CD4-positive, alpha-beta T cell treated with Interleukin-2 at 100 ng/mL for 4 hours (primary cell): ENCODE measurements around the gene SLC25A47.

Experiments used
- DNase-seq: peaks from one replicate; pipeline ENCODE4 v3.0.0-alpha.2; 2020; ENCODE audit warnings: low spot score

Gene SLC25A47

DNA sequence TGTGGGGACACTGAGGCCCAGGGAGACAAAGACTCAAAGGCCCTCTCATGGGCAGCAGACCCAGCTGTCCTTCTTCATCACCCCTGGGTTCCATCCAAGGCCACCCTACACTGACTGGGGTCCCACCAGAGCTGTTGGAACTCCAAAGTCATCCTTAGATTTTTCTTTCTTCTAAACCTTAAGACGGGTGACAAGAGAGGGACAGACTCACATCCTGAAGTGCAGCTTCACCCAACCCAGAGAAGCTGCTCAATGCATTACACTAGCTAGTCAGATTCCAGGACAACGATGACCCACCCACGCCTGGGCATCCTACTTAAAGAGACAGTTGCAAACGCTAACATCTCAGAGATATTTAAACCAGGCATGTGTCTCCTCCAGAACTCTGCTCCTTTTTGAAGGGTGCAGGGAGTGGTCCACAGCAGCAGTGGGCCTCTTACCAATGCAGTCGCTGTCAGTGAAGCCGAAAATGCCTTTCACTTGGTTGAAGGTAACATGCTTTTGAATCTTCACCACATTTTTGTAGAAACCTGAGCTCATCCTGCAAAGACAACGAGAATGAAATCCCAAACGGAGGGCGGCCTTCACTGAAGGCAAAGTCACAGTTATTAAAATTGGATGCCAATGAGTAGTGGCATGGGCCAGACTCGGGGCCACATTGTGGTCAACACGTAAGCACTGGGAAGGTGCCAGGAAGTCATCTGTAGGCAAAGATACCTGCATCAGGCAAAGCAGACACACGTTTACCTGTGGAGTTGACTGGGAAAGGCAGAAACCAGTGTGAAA, 23.4 kb downstream of the SLC25A47 start:
- DNase-seq = no peak

DNA sequence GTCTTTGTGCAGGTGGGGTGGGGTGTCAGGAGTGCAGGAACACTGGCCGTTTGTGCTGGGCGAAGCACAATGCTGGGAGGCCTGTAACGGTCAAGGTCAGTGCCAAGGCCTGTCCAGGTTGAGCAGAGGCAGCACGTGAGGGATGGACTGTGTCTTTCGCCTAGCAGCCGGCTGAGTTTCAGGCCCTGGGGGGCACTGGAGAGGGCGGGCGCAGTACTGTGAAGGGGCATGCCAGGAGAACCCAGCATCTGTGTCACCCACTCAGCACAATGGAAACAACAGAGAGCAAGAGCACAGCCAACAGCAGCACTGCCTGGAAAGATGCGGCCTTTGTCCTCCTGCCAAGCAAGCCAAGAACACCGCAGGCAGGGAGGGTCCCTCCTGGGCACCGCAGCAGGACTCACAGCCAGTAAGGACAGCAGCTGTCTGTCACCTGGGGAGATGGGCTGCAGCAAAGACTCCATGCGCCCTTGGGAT, 25.2 kb downstream of the SLC25A47 start:
- DNase-seq = no peak

DNA sequence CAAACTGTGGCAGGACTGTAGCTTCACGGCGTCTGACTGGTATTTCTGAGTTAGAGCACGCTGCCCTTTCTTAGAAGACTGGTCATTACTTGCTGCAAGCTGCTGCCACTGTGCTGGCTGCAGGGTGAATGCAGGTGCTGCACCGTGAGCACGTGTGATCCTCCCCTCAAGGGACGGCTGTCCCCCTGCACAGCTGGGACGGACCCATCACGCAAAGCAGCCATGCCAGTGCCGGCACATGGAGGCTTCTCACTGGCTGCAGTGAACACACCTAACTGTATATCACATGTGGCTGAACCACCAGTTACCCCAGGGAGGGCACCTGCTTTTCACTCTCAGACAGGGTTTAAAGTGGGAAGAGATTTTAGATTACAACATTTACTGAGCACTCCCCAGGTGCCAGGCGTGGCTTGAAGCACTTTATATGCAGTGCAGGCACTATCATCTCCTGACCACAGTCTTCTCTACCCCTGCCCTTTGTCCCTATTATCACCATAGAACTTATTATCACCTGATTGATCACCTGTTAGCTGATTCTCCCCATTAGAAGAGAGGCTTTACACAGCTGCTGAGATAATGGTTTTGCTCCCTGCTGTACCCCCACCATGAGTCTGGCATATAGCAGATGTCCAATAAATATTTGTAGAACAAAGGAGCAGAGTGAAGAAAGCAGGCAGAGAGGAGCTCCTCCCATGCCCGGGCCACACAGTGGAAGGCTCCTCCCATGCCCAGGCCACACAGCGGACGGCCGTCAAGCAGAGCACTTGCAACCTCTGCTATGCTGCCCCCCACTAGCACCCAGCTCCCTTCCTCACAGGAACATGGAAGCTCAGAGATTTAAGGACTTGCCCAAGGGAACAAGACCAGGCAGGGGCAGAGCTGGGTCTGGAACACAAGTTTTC, 25.9 kb downstream of the SLC25A47 start:
- DNase-seq = no peak

DNA sequence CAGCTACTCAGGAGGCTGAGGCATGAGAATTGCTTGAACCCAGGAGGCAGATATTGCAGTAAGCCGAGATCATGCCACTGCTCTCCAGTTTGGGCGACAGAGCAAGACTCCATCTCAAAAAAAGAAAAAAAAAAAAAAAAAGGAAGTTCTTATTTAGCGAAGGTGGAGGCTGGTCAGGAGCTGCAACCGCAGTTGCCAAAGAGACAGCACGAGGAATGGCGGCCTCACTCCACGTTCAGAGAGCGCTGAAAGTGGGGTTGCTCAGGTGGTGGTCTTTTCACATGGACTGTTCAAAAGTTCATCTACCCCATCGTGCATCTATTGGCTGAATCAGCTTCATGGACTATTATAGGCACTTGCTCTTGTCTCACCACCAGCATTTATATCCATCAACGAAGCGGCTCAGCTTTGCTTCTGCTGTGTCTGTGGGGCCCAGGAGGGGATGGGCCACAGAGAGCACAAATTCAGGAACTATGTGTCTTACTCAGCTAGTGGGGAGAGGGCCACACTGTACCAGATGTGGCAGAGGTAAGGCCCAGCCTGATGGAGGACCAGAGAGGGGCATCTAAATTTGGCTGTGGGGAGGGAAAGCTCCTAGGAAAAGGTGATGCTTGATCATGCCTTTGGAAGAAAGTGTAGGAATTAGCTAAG, 27.3 kb downstream of the SLC25A47 start:
- DNase-seq = no peak

DNA sequence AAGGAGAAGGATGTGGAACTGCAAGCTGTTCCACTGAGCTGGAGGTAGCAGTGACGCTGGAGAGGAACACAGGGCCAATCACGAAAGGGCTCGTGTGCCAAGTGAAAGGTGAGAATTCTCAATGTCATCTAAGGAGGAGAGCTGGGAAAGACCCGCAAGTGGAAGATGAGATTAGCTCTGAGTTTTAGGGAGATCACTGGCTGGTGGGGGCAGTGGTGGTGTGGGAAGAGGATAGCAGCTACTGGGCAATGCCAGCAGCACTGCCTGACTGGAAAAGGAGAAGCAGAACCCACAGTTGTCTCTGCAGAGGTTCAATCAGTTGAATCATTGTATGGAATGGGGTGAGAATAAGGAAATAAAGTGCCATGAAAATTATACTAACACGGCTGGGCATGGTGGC, 27.8 kb downstream of the SLC25A47 start:
- no peak for DNase-seq

DNA sequence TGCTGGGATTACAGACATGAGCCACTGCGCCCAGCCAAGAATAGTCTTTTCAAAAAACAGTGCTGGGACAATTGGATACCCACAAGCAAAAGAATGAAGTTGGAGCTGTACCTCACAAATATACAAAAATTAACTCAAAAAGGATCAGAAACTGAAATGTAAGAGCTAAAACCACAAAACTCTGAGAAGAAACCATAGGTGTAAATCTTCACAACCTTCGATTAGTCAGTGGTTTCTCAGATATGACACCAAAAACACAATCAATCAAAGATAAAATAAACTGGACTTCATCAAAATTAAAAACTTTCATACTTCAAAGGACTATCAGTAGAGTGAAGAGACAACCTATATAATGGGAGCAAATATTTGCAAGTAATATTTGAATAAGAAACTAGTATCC, 35.3 kb downstream of the SLC25A47 start:
- no peak for DNase-seq

DNA sequence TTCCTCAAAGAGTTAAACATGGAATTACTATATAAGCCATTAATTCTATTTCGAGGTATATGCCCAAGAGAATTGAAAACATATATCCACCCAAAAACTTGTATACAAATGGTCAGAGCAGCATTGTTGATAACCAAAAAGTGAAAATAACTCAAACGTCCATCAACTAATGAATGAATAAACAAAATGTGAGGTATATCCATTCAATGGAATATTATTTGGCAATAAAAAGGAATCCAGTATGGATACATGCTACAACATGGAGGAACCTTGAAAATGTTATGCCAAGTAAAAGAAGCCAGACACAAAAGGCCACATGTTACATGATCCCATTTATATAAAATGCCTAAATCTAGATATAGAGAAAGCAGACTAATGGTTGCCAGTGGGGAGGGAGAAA, 36.0 kb downstream of the SLC25A47 start:
- no peak for DNase-seq

DNA sequence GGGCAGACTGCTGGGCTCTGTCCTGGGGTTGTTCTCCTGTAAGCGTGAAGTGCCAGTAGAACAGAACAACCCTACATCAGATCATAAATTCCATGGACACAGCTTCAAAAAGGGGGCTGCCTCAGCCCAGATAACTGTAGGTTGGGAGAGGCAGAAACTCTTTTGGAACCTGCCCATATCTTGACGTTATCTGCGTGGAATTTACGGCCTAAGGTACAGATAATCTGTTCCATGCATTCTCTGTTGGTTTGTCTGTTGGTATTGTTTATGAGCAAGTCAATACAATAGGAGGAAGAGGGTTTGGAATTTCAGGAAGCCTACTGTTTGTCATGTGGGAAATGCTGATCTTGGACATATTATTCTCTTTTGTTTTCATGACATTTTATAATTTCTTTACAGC, 36.7 kb downstream of the SLC25A47 start:
- DNase-seq = no peak

DNA sequence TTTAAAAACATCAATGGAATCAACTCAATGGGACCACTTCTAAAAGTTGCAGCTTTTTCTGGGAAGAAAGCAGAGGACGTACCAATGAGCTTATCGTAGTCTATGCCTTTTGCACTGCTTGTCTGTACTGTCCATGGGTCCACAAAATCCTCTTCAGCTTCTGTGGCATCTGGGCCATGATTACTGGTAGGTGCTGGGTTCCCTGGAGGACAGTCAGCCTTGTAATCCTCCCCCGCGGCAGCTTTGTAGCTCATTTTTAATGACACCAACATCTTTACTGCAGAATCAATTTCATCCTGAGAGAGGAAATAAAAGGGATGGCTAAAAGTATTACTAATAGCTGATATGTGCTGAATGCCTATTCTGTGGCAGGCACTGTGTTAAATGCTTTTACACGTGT, 38.5 kb downstream of the SLC25A47 start:
- DNase-seq = no peak

DNA sequence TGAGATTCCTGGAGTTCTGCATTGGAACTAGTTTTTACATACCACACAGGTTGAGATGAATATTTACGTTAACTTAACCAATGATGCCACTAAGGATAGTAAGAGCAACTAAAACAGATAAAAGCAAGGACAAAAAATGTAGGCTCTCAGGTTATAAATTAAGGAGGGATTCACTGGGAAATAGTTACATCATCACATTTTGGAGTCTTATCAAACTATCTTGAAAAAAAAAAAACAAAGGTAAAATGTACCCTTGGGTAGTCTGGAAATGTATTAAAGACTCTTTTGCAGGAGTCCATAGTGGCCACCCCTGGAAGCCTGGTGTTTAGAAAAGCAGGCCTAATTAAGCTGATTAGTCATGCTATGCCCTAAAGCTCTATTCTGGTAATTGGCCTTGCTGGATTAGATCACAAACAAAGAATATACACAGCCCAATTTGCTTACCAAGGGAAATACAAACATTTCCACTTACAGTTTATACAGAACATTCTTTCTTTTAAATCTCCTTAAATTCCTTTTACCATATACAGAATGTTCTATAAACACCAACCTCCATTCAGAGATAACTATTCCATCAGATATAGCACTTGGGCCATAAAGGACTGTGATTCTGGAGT, 39.3 kb downstream of the SLC25A47 start:
- DNase-seq = no peak

DNA sequence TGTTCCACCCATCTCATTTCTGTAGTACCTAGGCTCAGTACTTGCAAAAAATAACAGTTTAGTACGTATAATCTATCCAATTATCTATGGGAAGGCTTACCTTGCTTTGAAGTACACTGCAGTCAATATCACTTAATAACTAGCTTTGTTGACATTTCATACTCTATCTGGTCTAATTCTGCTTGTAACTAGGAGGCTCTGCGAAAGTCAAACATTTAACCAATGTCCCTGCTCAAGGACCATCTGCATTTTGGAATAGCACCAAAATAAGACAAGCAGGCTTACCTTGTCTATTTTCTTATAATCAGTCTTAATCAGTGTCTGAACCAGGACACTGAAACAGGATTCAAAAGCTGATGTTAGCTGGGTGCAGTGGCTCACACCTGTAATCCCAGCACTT, 39.9 kb downstream of the SLC25A47 start:
- no peak for DNase-seq

DNA sequence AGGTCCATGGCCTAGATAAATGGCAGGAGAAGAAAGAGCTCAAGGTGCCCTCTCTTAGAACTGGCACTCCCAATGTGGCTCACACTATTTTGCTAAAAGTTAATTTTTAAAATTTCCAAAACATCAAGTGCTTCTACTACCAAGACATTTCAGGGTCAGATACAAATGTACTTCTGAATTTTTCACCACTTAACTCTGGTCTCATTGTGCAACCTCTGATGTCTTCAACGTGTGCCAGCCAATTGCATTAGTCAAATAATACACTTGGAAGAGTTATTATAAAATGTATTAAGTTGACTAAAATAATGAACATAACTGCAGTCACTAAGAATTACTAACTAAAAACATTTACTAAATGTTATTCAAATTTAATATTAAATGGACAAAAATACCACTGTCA, 41.3 kb downstream of the SLC25A47 start:
- DNase-seq = no peak

DNA sequence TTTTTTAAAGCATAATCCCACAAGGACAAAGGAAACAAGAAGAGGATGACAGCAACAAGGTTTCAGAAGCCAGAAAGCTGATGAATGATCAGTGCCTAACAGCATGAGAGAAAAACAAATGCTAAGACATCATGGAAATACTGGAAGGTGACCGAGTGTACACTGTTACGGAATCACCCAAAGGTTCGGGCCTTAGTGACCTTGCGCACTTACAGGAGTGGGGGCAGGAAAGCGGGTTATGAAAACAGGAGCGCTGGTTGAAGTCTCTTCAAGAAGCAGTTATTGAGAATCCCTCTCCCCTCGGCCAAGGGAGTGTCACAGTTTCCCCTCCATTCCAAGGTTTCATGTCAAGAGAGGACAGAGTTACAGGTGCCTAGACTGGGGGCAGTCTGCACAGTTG, 42.6 kb downstream of the SLC25A47 start:
- DNase-seq = no peak

DNA sequence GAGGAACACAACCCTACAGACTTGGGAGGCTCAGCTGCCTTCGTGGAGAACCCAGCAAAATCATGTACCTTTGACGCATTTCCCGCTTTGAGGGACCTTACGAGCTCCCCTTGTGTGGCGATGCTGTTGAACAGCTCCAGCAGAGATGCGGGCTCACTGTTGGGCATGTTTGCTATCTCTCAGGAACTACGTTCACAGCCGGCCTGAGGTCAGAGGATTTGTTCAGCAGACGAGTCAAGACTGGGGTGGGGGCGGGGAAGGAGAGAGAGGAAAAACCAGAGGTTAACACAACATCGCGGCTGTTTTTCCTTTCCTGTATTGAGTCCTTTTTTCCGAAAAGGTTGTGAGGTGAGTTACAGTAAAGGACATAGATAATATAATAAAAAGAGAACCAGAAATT, 45.9 kb downstream of the SLC25A47 start:
- DNase-seq = no peak

DNA sequence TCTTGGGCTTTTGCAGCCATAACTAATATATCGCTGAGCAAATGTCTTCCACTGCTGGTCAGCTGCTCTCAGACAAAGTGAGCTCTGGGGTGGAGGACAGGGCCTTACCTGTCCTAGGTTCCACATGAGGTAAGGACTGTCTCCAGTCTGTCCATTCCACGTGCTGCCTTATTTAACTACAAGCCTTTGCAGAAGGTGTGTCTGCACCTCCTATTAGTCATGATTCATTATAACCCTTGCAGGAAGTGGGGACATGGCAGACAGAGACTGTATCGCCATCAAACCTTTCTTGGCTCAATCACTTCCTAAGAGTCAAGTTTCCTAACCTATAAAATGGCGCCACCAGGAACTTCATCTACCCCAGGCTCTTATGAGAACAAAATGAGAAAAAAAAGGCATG, 46.9 kb downstream of the SLC25A47 start:
- no peak for DNase-seq

DNA sequence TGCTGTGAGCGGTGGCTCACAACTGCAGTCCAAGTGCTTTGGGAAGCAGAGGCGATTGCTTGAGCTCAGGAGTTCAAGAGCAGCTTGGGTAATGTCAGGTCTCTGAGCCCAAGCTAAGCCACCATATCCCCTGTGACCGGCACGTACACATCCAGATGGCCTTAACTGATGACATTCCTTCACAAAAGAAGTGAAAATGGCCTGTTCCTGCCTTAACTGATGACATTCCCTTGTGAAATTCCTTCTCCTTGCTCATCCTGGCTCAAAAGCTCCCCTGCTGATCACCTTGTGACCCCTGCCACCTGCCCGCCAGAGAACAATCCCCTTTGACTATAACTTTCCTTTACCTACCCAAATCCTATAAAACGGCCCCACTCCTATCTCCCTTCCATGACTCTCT, 48.6 kb downstream of the SLC25A47 start:
- no peak for DNase-seq

DNA sequence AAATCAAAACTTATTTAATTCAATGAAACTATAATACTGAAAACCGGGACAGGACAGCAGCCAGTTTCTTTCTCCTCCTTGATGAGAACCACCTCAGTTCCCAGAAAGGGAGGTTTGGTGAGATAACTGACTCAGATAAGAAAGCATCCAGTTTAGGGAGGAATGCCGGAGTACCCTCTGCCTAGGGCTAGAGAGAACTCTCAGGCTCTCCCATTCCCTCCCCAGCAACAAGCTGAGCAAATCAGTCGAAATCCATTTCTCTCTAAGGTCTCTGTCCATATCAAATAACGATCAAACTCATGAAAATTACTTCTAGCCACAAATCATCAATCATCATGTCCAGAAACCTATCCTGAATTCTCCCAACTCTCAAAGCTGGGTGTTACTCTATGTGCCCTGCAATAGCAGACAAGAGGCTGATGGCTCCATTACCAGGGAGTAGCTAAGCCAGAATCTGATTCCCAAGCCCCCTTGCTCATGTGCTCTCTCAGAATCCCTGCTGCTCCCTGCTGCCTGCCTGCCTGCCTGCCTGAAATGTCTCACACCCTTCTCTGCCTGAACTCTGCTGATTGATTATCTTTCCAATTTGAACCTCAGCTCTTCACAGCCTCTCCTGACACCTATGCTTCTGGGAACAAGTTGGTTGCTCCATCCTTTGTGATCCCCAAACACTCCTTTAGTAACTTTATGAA, 49.4 kb downstream of the SLC25A47 start:
- no peak for DNase-seq

DNA sequence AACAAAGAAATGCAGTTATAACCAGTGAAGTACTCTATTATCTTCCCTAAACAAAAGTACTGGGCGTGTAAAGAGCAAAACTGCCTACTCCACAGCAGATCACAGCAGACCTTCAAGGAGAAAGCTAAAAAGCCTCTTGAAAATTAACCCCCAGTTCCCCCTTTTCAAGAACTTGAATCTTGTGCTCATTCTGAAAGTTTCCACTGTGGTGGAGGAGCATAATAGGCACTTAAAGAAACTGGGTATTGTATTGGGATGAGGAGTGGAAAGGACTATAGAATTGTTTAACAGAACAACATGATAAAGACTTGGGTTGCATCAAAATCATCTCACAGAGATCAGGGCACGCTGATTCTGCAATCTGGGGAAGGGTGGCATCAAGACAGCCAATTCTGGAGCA, 51.1 kb downstream of the SLC25A47 start:
- no peak for DNase-seq

DNA sequence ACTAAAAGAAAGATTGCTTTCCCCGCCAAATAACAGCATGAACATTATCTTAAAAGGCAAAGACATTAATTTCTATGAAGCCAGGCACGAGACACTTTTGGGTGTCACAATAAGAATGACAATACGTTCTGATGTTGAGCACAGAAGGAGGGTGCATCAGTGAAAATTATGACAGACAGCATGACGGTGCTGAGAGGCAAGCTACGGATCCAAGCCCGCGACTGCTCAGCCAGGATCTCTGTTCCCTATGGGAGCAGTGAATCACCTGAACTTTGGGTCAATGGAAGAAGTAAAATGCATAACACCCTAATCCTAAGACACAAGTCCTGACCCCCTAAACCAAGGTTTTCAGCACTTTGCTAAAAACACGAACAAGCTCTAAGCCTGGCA, 51.7 kb downstream of the SLC25A47 start:
- DNase-seq = no peak

DNA sequence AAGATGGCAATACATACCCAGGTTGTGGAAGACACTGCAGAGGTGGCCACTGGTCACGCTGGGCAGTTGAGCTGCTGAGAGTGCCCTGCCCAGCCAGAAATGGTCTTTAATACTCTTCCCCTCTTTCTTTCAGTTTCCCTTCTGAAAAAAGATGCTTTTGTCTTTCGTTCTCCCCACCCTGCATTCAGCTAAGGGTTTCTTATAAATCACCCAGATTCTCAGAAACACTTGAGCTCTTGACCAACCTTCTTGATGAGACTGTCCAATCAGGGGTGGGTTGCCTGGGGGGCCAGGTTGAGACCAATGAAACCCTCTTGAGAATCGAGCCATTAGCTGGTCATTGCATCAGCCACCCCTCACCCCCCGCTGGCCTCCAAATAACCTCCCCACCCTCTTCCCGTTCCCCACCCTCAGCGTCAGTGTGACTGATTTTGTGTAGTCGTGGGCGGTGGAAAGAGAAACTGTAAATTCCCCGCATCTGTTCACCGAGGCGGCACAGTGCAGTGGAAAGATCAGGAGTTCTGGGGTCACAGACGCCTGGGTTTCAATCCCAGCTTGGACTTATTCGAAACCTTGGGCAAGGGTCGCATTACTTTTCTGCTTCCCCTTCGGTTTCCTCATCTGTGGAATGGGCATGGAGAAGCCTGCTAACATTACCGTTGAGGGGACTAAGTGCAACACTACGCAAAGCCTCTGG, 52.3 kb downstream of the SLC25A47 start:
- DNase-seq = peak; percentile 55
